ENCODE data around the gene SULT1A1. TPM values are rescaled to one million over a fixed set of nuclear protein-coding genes. Genes with fewer than 3 reads are reported as not detected.
"Not testable (repeated sequence)": the region's sequence is repeated elsewhere in the genome, so short reads cannot be mapped to it uniquely, and the experiment has no call there.

Gene SULT1A1
- total and polyA plus RNA-seq, 2 donors (not counting 1 experiment from before 2014, with no cell fraction given): 4.2 to 7.1 TPM

GRCh38 chr16:28603381-28604185 lies 6.3 kb downstream of the SULT1A1 start:
- TF ChIP-seq CTCF (IDR thresholded peaks at IDR 0.05) (no peak), EZH2 (IDR thresholded peaks at IDR 0.05; ENCODE audit: borderline replicate concordance, insufficient read depth, low read depth, low read length, poor library complexity, severe bottlenecking) (no peak)
- Histone ChIP-seq H3K4me2 (replicated peaks; ENCODE audit: low read depth, low read length, poor library complexity, severe bottlenecking) (no peak overlapping the region), H3K9ac (ENCODE audit: low read length) (no peak overlapping the region), H3K36me3 (replicated peaks in 1 of 2; ENCODE audit: control extremely low read depth in 1 of 2, control insufficient read depth in 1 of 2, extremely low read depth in 1 of 2, insufficient read depth in 2 of 2, low read length in 1 of 2) (no peaks in the 10 kb centered on the region), H3K79me2 (ENCODE audit: control insufficient read depth, insufficient read depth, low read length) (no peaks in the 10 kb centered on the region), H3K27me3 (replicated peaks in 1 of 4; ENCODE audit: control extremely low read depth in 1 of 4, control insufficient read depth in 3 of 4, insufficient read depth in 4 of 4, low read length in 3 of 4) (no peaks in the 10 kb centered on the region), H3K4me3 (ENCODE audit: control extremely low read depth in 1 of 5, extremely low read depth in 1 of 5, insufficient read depth in 1 of 5, low read depth in 2 of 5, low read length in 4 of 5) (no peak overlapping the region), H3K9me3 (ENCODE audit: control extremely low read depth in 1 of 3, control insufficient read depth in 2 of 3, insufficient read depth in 1 of 3, low read length in 2 of 3) (no peaks in the 10 kb centered on the region), H3K4me1 (ENCODE audit: control insufficient read depth in 2 of 2, insufficient read depth in 2 of 2, low read length in 2 of 2) (no peaks in the 10 kb centered on the region), H3K27ac (ENCODE audit: low read length in 2 of 2) (no peak overlapping the region), H4K20me1 (ENCODE audit: control insufficient read depth, insufficient read depth, low read length, poor library complexity, severe bottlenecking) (no peaks in the 10 kb centered on the region), H2AFZ (ENCODE audit: insufficient read depth, low read depth, low read length, poor library complexity, severe bottlenecking) (no peak overlapping the region)
- no peak overlapping the region for H3K4me3 Mint-ChIP-seq
- CTCF ChIA-PET: no interaction called here
- peaks cover 3% of the 10 kb centered on the region for H3K4me1 Mint-ChIP-seq
- no peaks in the 10 kb centered on the region for H3K27me3 Mint-ChIP-seq
- no peak overlapping the region for H3K27ac Mint-ChIP-seq
- intact Hi-C loops (cut with micrococcal nuclease): no loop called here
- WGBS (ENCODE audit: insufficient coverage): 88% methylated on average over 11 of the region's 11 CpGs
- POLR2A ChIA-PET: no interaction called here
- no peaks in the 10 kb centered on the region for H3K9me3 Mint-ChIP-seq (ENCODE audit: insufficient read depth)
- DNase-seq: no peak
- ATAC-seq (ENCODE audit: low read depth): no peak

GRCh38 chr16:28602529-28602928 lies 7.3 kb downstream of the SULT1A1 start:
- H4K20me1 ChIP-seq (ENCODE audit: control insufficient read depth, insufficient read depth, low read length, poor library complexity, severe bottlenecking): no peaks in the 10 kb centered on the region
- no peaks in the 10 kb centered on the region for H3K9me3 ChIP-seq (ENCODE audit: control extremely low read depth in 1 of 3, control insufficient read depth in 2 of 3, insufficient read depth in 1 of 3, low read length in 2 of 3)
- WGBS (ENCODE audit: insufficient coverage): 73% methylated on average over 3 of the region's 6 CpGs
- H3K4me3 Mint-ChIP-seq: no peak overlapping the region
- no peak overlapping the region for H3K4me3 ChIP-seq (ENCODE audit: control extremely low read depth in 1 of 5, extremely low read depth in 1 of 5, insufficient read depth in 1 of 5, low read depth in 2 of 5, low read length in 4 of 5)
- H3K4me2 ChIP-seq (replicated peaks; ENCODE audit: low read depth, low read length, poor library complexity, severe bottlenecking): no peak overlapping the region
- TF ChIP-seq EZH2 (IDR thresholded peaks at IDR 0.05; ENCODE audit: borderline replicate concordance, insufficient read depth, low read depth, low read length, poor library complexity, severe bottlenecking): no peak
- TF ChIP-seq CTCF (IDR thresholded peaks at IDR 0.05): no peak
- DNase-seq (no peak), ATAC-seq (ENCODE audit: low read depth) (no peak)
- POLR2A ChIA-PET: no interaction called here
- no peak overlapping the region for H3K9ac ChIP-seq (ENCODE audit: low read length)
- no peaks in the 10 kb centered on the region for H3K27me3 ChIP-seq (replicated peaks in 1 of 4; ENCODE audit: control extremely low read depth in 1 of 4, control insufficient read depth in 3 of 4, insufficient read depth in 4 of 4, low read length in 3 of 4)
- no peaks in the 10 kb centered on the region for H3K36me3 ChIP-seq (replicated peaks in 1 of 2; ENCODE audit: control extremely low read depth in 1 of 2, control insufficient read depth in 1 of 2, extremely low read depth in 1 of 2, insufficient read depth in 2 of 2, low read length in 1 of 2)
- no peak overlapping the region for H3K27ac Mint-ChIP-seq
- H3K27ac ChIP-seq (ENCODE audit: low read length in 2 of 2): no peak overlapping the region
- no peaks in the 10 kb centered on the region for H3K27me3 Mint-ChIP-seq
- intact Hi-C loops (cut with micrococcal nuclease): no loop called here
- H2AFZ ChIP-seq (ENCODE audit: insufficient read depth, low read depth, low read length, poor library complexity, severe bottlenecking): no peak overlapping the region
- H3K9me3 Mint-ChIP-seq (ENCODE audit: insufficient read depth): no peaks in the 10 kb centered on the region
- CTCF ChIA-PET: no interaction called here
- H3K4me1 Mint-ChIP-seq: peaks cover 5% of the 10 kb centered on the region
- H3K4me1 ChIP-seq (ENCODE audit: control insufficient read depth in 2 of 2, insufficient read depth in 2 of 2, low read length in 2 of 2): no peaks in the 10 kb centered on the region
- no peaks in the 10 kb centered on the region for H3K79me2 ChIP-seq (ENCODE audit: control insufficient read depth, insufficient read depth, low read length)

GRCh38 chr16:28602062-28602461 lies 7.8 kb downstream of the SULT1A1 start:
- H2AFZ ChIP-seq (ENCODE audit: insufficient read depth, low read depth, low read length, poor library complexity, severe bottlenecking); DNase-seq; H3K27me3 ChIP-seq (replicated peaks in 1 of 4; ENCODE audit: control extremely low read depth in 1 of 4, control insufficient read depth in 3 of 4, insufficient read depth in 4 of 4, low read length in 3 of 4); intact Hi-C loops (cut with micrococcal nuclease); H4K20me1 ChIP-seq (ENCODE audit: control insufficient read depth, insufficient read depth, low read length, poor library complexity, severe bottlenecking); POLR2A ChIA-PET; H3K4me3 Mint-ChIP-seq; H3K9me3 Mint-ChIP-seq (ENCODE audit: insufficient read depth); H3K4me2 ChIP-seq (replicated peaks; ENCODE audit: low read depth, low read length, poor library complexity, severe bottlenecking); H3K9me3 ChIP-seq (ENCODE audit: control extremely low read depth in 1 of 3, control insufficient read depth in 2 of 3, insufficient read depth in 1 of 3, low read length in 2 of 3); H3K36me3 ChIP-seq (replicated peaks in 1 of 2; ENCODE audit: control extremely low read depth in 1 of 2, control insufficient read depth in 1 of 2, extremely low read depth in 1 of 2, insufficient read depth in 2 of 2, low read length in 1 of 2); H3K9ac ChIP-seq (ENCODE audit: low read length); H3K27ac ChIP-seq (ENCODE audit: low read length in 2 of 2); H3K79me2 ChIP-seq (ENCODE audit: control insufficient read depth, insufficient read depth, low read length); H3K4me1 Mint-ChIP-seq; CTCF ChIA-PET; H3K27ac Mint-ChIP-seq; H3K4me1 ChIP-seq (ENCODE audit: control insufficient read depth in 2 of 2, insufficient read depth in 2 of 2, low read length in 2 of 2); H3K4me3 ChIP-seq (ENCODE audit: control extremely low read depth in 1 of 5, extremely low read depth in 1 of 5, insufficient read depth in 1 of 5, low read depth in 2 of 5, low read length in 4 of 5); ATAC-seq (ENCODE audit: low read depth); H3K27me3 Mint-ChIP-seq: not testable (repeated sequence)
- WGBS (ENCODE audit: insufficient coverage): 100% methylated on average over 1 of the region's 10 CpGs
